ENCODE results near the gene OTP. TPM values are rescaled to one million over a fixed set of nuclear protein-coding genes. Genes with fewer than 3 reads are reported as not detected.

The OTP gene
- total and polyA plus RNA-seq, 2 experiments from 2014 or later: not detected

GRCh38 chr5:77632526-77633206 is 5.8 kb downstream of the OTP start:
- Histone ChIP-seq H3K4me3 (no peak overlapping the region), H4K20me1 (ENCODE audit: insufficient read depth, poor library complexity, severe bottlenecking) (no peaks in the 10 kb centered on the region), H3K36me3 (replicated peaks; ENCODE audit: insufficient read depth, low read depth) (no peaks in the 10 kb centered on the region), H2AFZ (no peak overlapping the region), H3K79me2 (no peaks in the 10 kb centered on the region), H3K4me1 (ENCODE audit: insufficient read depth) (peaks cover 18% of the 10 kb centered on the region), H3K27ac (no peak overlapping the region), H3K9me3 (ENCODE audit: low read depth) (no peaks in the 10 kb centered on the region), H3K9me2 (replicated peaks; ENCODE audit: insufficient read depth) (no peaks in the 10 kb centered on the region), H3K4me2 (no peak overlapping the region), H3K27me3 (peaks cover 98% of the 10 kb centered on the region)
- TF ChIP-seq EZH2 (IDR thresholded peaks at IDR 0.05; ENCODE audit: borderline replicate concordance) (peak; percentile 97), CTCF (IDR thresholded peaks at IDR 0.05; ENCODE audit: poor library complexity) (no peak), EZH2phosphoT487 (IDR thresholded peaks at IDR 0.05; ENCODE audit: low read depth, severe bottlenecking, unreplicated experiment) (peak; percentile 6)
- DNase-seq (ENCODE audit: low spot score): no peak
- 4% methylated on average over 33 of the region's 33 CpGs for WGBS (ENCODE audit: low lambda C conversion rate, missing lambda C conversion rate)

GRCh38 chr5:77630114-77630680 is 8.3 kb downstream of the OTP start:
- peak; percentile 68 for DNase-seq (ENCODE audit: low spot score)
- peak overlapping the region; percentile 84 for H2AFZ ChIP-seq
- WGBS (ENCODE audit: low lambda C conversion rate, missing lambda C conversion rate): 3% methylated on average over 25 of the region's 65 CpGs

GRCh38 chr5:77629509-77630113 is 8.9 kb downstream of the OTP start:
- Histone ChIP-seq H3K4me2 (peak overlapping the region; percentile 96), H3K27me3 (peaks cover 97% of the 10 kb centered on the region), H2AFZ (peak overlapping the region; percentile 84), H3K9me2 (replicated peaks; ENCODE audit: insufficient read depth) (no peaks in the 10 kb centered on the region), H3K9me3 (ENCODE audit: low read depth) (no peaks in the 10 kb centered on the region), H3K36me3 (replicated peaks; ENCODE audit: insufficient read depth, low read depth) (no peaks in the 10 kb centered on the region), H3K4me3 (no peak overlapping the region), H3K79me2 (no peaks in the 10 kb centered on the region), H3K4me1 (ENCODE audit: insufficient read depth) (peaks cover 18% of the 10 kb centered on the region), H3K27ac (no peak overlapping the region), H4K20me1 (ENCODE audit: insufficient read depth, poor library complexity, severe bottlenecking) (no peaks in the 10 kb centered on the region)
- WGBS (ENCODE audit: low lambda C conversion rate, missing lambda C conversion rate): 2% methylated on average over 27 of the region's 52 CpGs
- peak; percentile 11 for TF ChIP-seq EZH2phosphoT487 (IDR thresholded peaks at IDR 0.05; ENCODE audit: low read depth, severe bottlenecking, unreplicated experiment)
- no peak for TF ChIP-seq CTCF (IDR thresholded peaks at IDR 0.05; ENCODE audit: poor library complexity)
- TF ChIP-seq EZH2 (IDR thresholded peaks at IDR 0.05; ENCODE audit: borderline replicate concordance): no peak
- DNase-seq (ENCODE audit: low spot score): no peak

More at GRCh38 chr5:77630114-77630680, 8.3 kb downstream of the OTP start:
- H3K9me3 ChIP-seq (ENCODE audit: low read depth): no peaks in the 10 kb centered on the region
- peak overlapping the region; percentile 28 for H3K4me3 ChIP-seq
- peaks cover 18% of the 10 kb centered on the region for H3K4me1 ChIP-seq (ENCODE audit: insufficient read depth)
- H3K79me2 ChIP-seq: no peaks in the 10 kb centered on the region
- no peaks in the 10 kb centered on the region for H3K9me2 ChIP-seq (replicated peaks; ENCODE audit: insufficient read depth)
- TF ChIP-seq EZH2phosphoT487 (IDR thresholded peaks at IDR 0.05; ENCODE audit: low read depth, severe bottlenecking, unreplicated experiment) (no peak), EZH2 (IDR thresholded peaks at IDR 0.05; ENCODE audit: borderline replicate concordance) (no peak), CTCF (IDR thresholded peaks at IDR 0.05; ENCODE audit: poor library complexity) (peak; percentile 21)
- H3K4me2 ChIP-seq: peak overlapping the region; percentile 96
- H3K36me3 ChIP-seq (replicated peaks; ENCODE audit: insufficient read depth, low read depth): no peaks in the 10 kb centered on the region
- H4K20me1 ChIP-seq (ENCODE audit: insufficient read depth, poor library complexity, severe bottlenecking): no peaks in the 10 kb centered on the region
- H3K27me3 ChIP-seq: peaks cover 98% of the 10 kb centered on the region
- no peak overlapping the region for H3K27ac ChIP-seq

All from hepatocyte (in vitro differentiated cells).